HUES6 (cell line): Measurements from ENCODE around the gene RAB1A.

Experiments used
- H3K27ac ChIP-seq: 2 replicates; pipeline ENCODE4 v1.7.0; 2013; ENCODE audit warnings: low read depth, mild to moderate bottlenecking, low read length, inconsistent platforms
- H3K27me3 ChIP-seq: 2 replicates; pipeline ENCODE4 v1.6.1; 2013; ENCODE audit warnings: low read length; ENCODE audit not compliant: control insufficient read depth, insufficient read depth
- H3K36me3 ChIP-seq: 2 replicates; pipeline ENCODE4 v1.6.1; 2013; ENCODE audit warnings: low read length; ENCODE audit not compliant: control insufficient read depth, insufficient read depth
- H3K4me1 ChIP-seq: 2 replicates; pipeline ENCODE4 v1.6.1; 2013; ENCODE audit warnings: low read length; ENCODE audit not compliant: control insufficient read depth, insufficient read depth
- H3K4me3 ChIP-seq: 2 replicates; pipeline ENCODE4 v1.5.1; 2013; ENCODE audit warnings: low read depth, low read length
- H3K9ac ChIP-seq: one replicate; pipeline ENCODE4 v1.6.1; 2013; ENCODE audit warnings: mild to moderate bottlenecking, low read length
- H3K9me3 ChIP-seq: 2 replicates; pipeline ENCODE4 v1.6.1; 2013; ENCODE audit warnings: low read depth, low read length; ENCODE audit not compliant: control insufficient read depth, insufficient read depth

Gene RAB1A

DNA sequence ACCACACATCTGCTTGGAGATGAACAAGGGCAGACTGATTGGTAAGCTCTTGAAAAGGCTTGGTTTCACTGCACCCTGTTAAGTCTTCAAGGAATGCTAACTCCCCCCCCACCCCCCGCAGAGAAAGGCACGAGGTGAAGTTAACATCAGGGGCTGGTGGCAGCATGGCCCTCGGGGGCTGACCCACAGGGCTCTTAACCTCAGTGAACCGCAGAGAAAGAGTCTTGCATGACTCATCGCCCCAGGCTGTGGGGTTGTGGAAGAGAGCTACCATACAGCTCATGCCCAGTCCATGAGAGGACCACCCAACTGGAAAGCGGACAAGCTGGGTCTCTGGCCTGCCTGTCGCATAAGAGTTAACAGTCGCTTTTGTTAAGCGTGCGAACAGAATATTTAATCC lies 84.3 kb downstream of the RAB1A start:
- H3K9ac ChIP-seq: no peak overlapping the region
- peaks cover 23% of the 10 kb centered on the region for H3K36me3 ChIP-seq
- H3K27ac ChIP-seq: no peak overlapping the region
- H3K4me3 ChIP-seq: no peak overlapping the region
- peaks cover 18% of the 10 kb centered on the region for H3K4me1 ChIP-seq
- no peaks in the 10 kb centered on the region for H3K27me3 ChIP-seq
- H3K9me3 ChIP-seq: peaks cover 28% of the 10 kb centered on the region

GRCh38 chr2:65044097-65044735 lies 85.7 kb downstream of the RAB1A start:
- Histone ChIP-seq H3K4me1 (peaks cover 15% of the 10 kb centered on the region), H3K4me3 (no peak overlapping the region), H3K9ac (no peak overlapping the region), H3K36me3 (peaks cover 23% of the 10 kb centered on the region), H3K27ac (no peak overlapping the region), H3K27me3 (no peaks in the 10 kb centered on the region), H3K9me3 (peaks cover 28% of the 10 kb centered on the region)

DNA sequence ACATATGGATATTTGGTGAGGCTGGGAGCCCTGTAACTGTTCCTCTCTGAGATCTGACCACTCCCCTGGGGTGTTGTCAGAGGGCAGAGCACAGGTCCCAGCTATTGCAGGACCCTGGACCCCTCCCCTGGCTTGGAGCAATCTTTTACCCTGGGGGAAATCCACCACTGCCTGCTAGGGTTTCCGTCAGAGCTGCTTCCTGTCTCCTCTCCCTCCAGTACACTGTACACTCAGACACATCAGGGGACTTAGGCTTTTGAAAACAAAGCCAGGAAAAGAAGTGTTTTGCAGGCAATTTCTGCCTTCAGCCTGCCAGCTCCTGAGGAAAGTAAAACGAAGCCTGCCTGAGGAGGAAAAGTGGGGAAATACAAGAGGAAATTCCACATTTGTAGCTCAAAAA lies 86.9 kb downstream of the RAB1A start:
- no peak overlapping the region for H3K4me3 ChIP-seq
- H3K9ac ChIP-seq: no peak overlapping the region
- peaks cover 16% of the 10 kb centered on the region for H3K9me3 ChIP-seq
- no peaks in the 10 kb centered on the region for H3K27me3 ChIP-seq
- no peak overlapping the region for H3K27ac ChIP-seq
- H3K4me1 ChIP-seq: peaks cover 15% of the 10 kb centered on the region
- peaks cover 29% of the 10 kb centered on the region for H3K36me3 ChIP-seq

GRCh38 chr2:65040400-65041261 lies 89.3 kb downstream of the RAB1A start:
- Histone ChIP-seq H3K27me3 (no peaks in the 10 kb centered on the region), H3K27ac (no peak overlapping the region), H3K4me3 (no peak overlapping the region), H3K4me1 (peaks cover 8% of the 10 kb centered on the region), H3K9me3 (peaks cover 9% of the 10 kb centered on the region), H3K9ac (no peak overlapping the region), H3K36me3 (peaks cover 26% of the 10 kb centered on the region)

DNA sequence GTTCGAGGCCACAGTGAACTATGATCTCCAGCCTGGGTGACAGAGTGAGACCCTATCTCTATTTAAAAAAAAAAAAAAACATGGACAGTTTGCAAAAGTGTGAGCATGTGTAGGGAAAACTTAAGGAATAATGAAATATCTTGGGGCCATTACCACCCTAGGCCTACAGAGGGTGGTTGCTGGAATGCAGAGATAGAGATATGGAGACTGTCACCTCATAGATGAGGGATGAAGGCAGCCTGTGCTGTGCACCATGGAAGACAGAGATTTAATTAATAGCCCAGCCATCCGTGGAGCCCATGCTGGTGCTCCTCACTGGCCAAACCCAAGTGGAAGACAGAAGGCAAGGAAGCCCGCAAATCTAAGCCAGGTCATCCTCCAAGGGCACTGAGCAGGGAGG lies 90.3 kb downstream of the RAB1A start:
- peaks cover 26% of the 10 kb centered on the region for H3K36me3 ChIP-seq
- no peak overlapping the region for H3K27ac ChIP-seq
- no peak overlapping the region for H3K9ac ChIP-seq
- peaks cover 9% of the 10 kb centered on the region for H3K9me3 ChIP-seq
- no peak overlapping the region for H3K4me3 ChIP-seq
- no peaks in the 10 kb centered on the region for H3K4me1 ChIP-seq
- no peaks in the 10 kb centered on the region for H3K27me3 ChIP-seq

DNA sequence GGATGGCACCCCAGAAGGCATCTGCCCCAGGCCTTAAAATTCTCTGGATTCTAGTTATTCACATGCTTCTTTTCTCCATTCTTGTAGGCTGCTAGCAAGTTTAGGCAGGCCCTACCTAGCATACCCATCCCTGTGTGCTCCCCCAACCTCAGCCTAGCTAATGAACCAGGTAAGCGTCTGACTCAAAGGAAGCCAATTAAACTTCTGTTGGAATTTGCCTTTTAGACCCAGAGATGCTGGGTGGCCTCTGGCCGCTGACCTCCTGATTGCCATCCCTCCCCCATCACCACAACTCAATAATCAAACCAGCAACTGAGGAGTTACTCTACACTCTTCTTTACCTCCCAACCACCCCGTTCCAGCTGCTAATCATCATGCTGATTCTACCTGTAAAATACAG lies 92.7 kb downstream of the RAB1A start:
- H3K27ac ChIP-seq: no peak overlapping the region
- peaks cover 4% of the 10 kb centered on the region for H3K4me1 ChIP-seq
- H3K27me3 ChIP-seq: no peaks in the 10 kb centered on the region

More for the DNA sequence above, 92.7 kb downstream of the RAB1A start:
- Histone ChIP-seq H3K9me3 (no peaks in the 10 kb centered on the region), H3K9ac (no peak overlapping the region), H3K36me3 (peaks cover 12% of the 10 kb centered on the region; the same call in 1 of the 2 replicates), H3K4me3 (no peak overlapping the region)
